ENCODE results near the gene ETV6. TPM values are rescaled to one million over a fixed set of nuclear protein-coding genes. Genes with fewer than 3 reads are reported as not detected.

The ETV6 gene
- total RNA-seq, 6 experiments from 2014 or later, result 7.2 to 28.3 (median 11.0) TPM

GRCh38 chr12:11697670-11698387, 48.4 kb downstream of the ETV6 start:
- Histone ChIP-seq H3K4me3 (no peak overlapping the region), H3K27ac (peak overlapping the region in 2 of 3 donors; percentile 28 to 29), H3K4me1 (peaks cover 0 to 44% (median 2%) of the 10 kb centered on the region in 4 donors), H3K27me3 (no peaks in the 10 kb centered on the region), H3K36me3 (no peaks in the 10 kb centered on the region), H3K9me3 (no peaks in the 10 kb centered on the region)
- ATAC-seq (peak in 3 of 4 donors; percentile 40 to 65 (median 51)), DNase-seq (no peak)
- intact Hi-C loops (cut with DNase I), result no loop called here
- WGBS (ENCODE audit: insufficient coverage, low coverage, low lambda C conversion rate, missing lambda C conversion rate), result 44% methylated on average over 3 of the region's 3 CpGs
- TF ChIP-seq CTCF (IDR thresholded peaks at IDR 0.05) (no peak), POLR2A (IDR thresholded peaks at IDR 0.05) (no peak)

- WGBS (ENCODE audit: insufficient coverage, low coverage, low lambda C conversion rate, missing lambda C conversion rate), result 71% methylated on average over 2 of the region's 2 CpGs
- TF ChIP-seq POLR2A (IDR thresholded peaks at IDR 0.05) (no peak), CTCF (IDR thresholded peaks at IDR 0.05) (no peak)
- peak overlapping the region in 1 of 3 donors; percentile 29 for H3K27ac ChIP-seq
- no peaks in the 10 kb centered on the region for H3K9me3 ChIP-seq
- H3K4me1 ChIP-seq, result peaks cover 0 to 44% (median 2%) of the 10 kb centered on the region in 4 donors
- no peaks in the 10 kb centered on the region for H3K27me3 ChIP-seq
- H3K4me3 ChIP-seq, result no peak overlapping the region
- ATAC-seq (peak; percentile 43 to 70 (median 60)), DNase-seq (no peak)
- intact Hi-C loops (cut with DNase I), result no loop called here
- no peaks in the 10 kb centered on the region for H3K36me3 ChIP-seq
Observed at GRCh38 chr12:11698729-11699128, 49.3 kb downstream of the ETV6 start.

GRCh38 chr12:11701433-11701832, 52.0 kb downstream of the ETV6 start:
- intact Hi-C loops (cut with DNase I), result no loop called here
- Histone ChIP-seq H3K9me3 (no peaks in the 10 kb centered on the region), H3K27me3 (no peaks in the 10 kb centered on the region), H3K4me1 (peaks cover 0 to 41% (median 2%) of the 10 kb centered on the region in 4 donors), H3K36me3 (no peaks in the 10 kb centered on the region), H3K4me3 (no peak overlapping the region), H3K27ac (peak overlapping the region in 1 of 3 donors; percentile 5)
- WGBS (ENCODE audit: insufficient coverage, low coverage, low lambda C conversion rate, missing lambda C conversion rate), result 66% methylated on average over 6 of the region's 6 CpGs
- DNase-seq (no peak), ATAC-seq (peak in 2 of 4 donors; percentile 31 to 49)
- TF ChIP-seq POLR2A (IDR thresholded peaks at IDR 0.05) (no peak), CTCF (IDR thresholded peaks at IDR 0.05) (no peak)

- no peaks in the 10 kb centered on the region for H3K27me3 ChIP-seq
- intact Hi-C loops (cut with DNase I), result no loop called here
- DNase-seq, result no peak
- WGBS (ENCODE audit: insufficient coverage, low coverage, low lambda C conversion rate, missing lambda C conversion rate), result 75% methylated on average over 3 of the region's 5 CpGs
- no peak overlapping the region for H3K27ac ChIP-seq
- peaks cover 0 to 44% (median 0%) of the 10 kb centered on the region in 4 donors for H3K4me1 ChIP-seq
- no peaks in the 10 kb centered on the region for H3K36me3 ChIP-seq
- H3K9me3 ChIP-seq, result no peaks in the 10 kb centered on the region
- ATAC-seq, result no peak
- TF ChIP-seq CTCF (IDR thresholded peaks at IDR 0.05) (no peak), POLR2A (IDR thresholded peaks at IDR 0.05) (no peak)
- no peak overlapping the region for H3K4me3 ChIP-seq
Observed at GRCh38 chr12:11702959-11703358, 53.5 kb downstream of the ETV6 start.

Measured in right lobe of liver (tissue), 6 donors.